Activated CD4-positive, alpha-beta memory T cell treated with anti-CD3 and anti-CD28 coated beads for 36 hours (primary cell): Measurements from ENCODE around the gene C1orf52. TPM values are rescaled to one million over a fixed set of nuclear protein-coding genes. Genes with fewer than 3 reads are reported as not detected.

Experiments
- CTCF ChIA-PET: fragments of 350-600 bp; sonication (Branson Sonifier 250); formaldehyde crosslinking; loops from one replicate; lab custom pipeline; 2021; ENCODE audit warnings: antibody characterized with exemption, inconsistent platforms; lab: Charles Lee
- POLR2A ChIA-PET: fragments of 350-600 bp; sonication (Branson Sonifier 250); formaldehyde crosslinking; loops from one replicate; lab custom pipeline; 2021; ENCODE audit warnings: antibody characterized with exemption; lab: Charles Lee
- DNase-seq: peaks from one replicate; pipeline ENCODE4 v3.0.0-alpha.2; 2020
- H3K27ac Mint-ChIP-seq: one replicate; pipeline ENCODE4 v1.8.0; 2021; ENCODE audit warnings: mixed read lengths
- H3K27me3 Mint-ChIP-seq: one replicate; pipeline ENCODE4 v1.8.0; 2021; ENCODE audit warnings: mixed read lengths
- H3K36me3 Mint-ChIP-seq: one replicate; pipeline ENCODE4 v1.8.0; 2021; ENCODE audit warnings: mixed read lengths
- H3K4me1 Mint-ChIP-seq: one replicate; pipeline ENCODE4 v1.8.0; 2021; ENCODE audit warnings: low read depth, mixed read lengths
- H3K4me3 Mint-ChIP-seq: one replicate; pipeline ENCODE4 v1.8.0; 2021; ENCODE audit warnings: mild to moderate bottlenecking, mixed read lengths
- H3K9me3 Mint-ChIP-seq: one replicate; pipeline ENCODE4 v1.8.0; 2021; ENCODE audit warnings: mixed read lengths
- intact Hi-C: fragments of 100-400 bp; cut with micrococcal nuclease; formaldehyde crosslinking; loops from one replicate; pipeline ENCODE4 v1.15.1; 2023
- total RNA-seq, 2 experiments: library from RNA; stranded (reverse); gene quantifications; one replicate each; pipeline ENCODE4 v1.2.3, GENCODE V29; 2021

Gene C1orf52
- total RNA-seq, 2 experiments from 2014 or later, result 19.4 to 21.8 TPM

GRCh38 chr1:85295006-85295431 lies 35.6 kb upstream of the C1orf52 start:
- H3K27ac Mint-ChIP-seq, result no peak overlapping the region
- H3K4me1 Mint-ChIP-seq, result peaks cover 32% of the 10 kb centered on the region
- no peaks in the 10 kb centered on the region for H3K9me3 Mint-ChIP-seq
- POLR2A ChIA-PET, result no interaction called here
- peaks cover 22% of the 10 kb centered on the region for H3K27me3 Mint-ChIP-seq
- H3K36me3 Mint-ChIP-seq, result no peaks in the 10 kb centered on the region
- intact Hi-C loops, result loop anchor here (5.0 kb wide), 2 partner anchors 298 to 433 kb away; partner anchors contain the start of gene MCOLN2
- DNase-seq, result no peak
- no peak overlapping the region for H3K4me3 Mint-ChIP-seq
- CTCF ChIA-PET, result interaction anchor here (1.0 kb wide), 1 partner anchor 34 kb away, joined by 3 read pairs; no protein-coding TSS in a partner anchor

GRCh38 chr1:85290826-85291225 lies 31.4 kb upstream of the C1orf52 start:
- intact Hi-C loops, result no loop called here

GRCh38 chr1:85289848-85290335 lies 30.4 kb upstream of the C1orf52 start:
- no peaks in the 10 kb centered on the region for H3K9me3 Mint-ChIP-seq
- peaks cover 13% of the 10 kb centered on the region for H3K27me3 Mint-ChIP-seq
- H3K36me3 Mint-ChIP-seq, result no peaks in the 10 kb centered on the region
- no peak for DNase-seq
- H3K4me3 Mint-ChIP-seq, result no peak overlapping the region
- no peak overlapping the region for H3K27ac Mint-ChIP-seq
- H3K4me1 Mint-ChIP-seq, result peaks cover 13% of the 10 kb centered on the region
- intact Hi-C loops, result loop anchor here (1.0 kb wide), 2 partner anchors 8 to 14 kb away; partner anchors contain the start of gene BCL10
- ChIA-PET CTCF (interaction anchor here (1.1 to 1.3 kb wide), 2 partner anchors 29 to 31 kb away, joined by 3 read pairs; no protein-coding TSS in a partner anchor), POLR2A (interaction anchor here (1.5 kb wide), 1 partner anchor 13 kb away, joined by 4 read pairs; the partner anchor contains the start of gene BCL10)

More at GRCh38 chr1:85290826-85291225, 31.4 kb upstream of the C1orf52 start:
- CTCF ChIA-PET, result interaction anchor here (1.1 kb wide), 1 partner anchor 30 kb away, joined by 3 read pairs; no protein-coding TSS in a partner anchor
- Mint-ChIP-seq H3K27ac (no peak overlapping the region), H3K4me1 (peaks cover 15% of the 10 kb centered on the region), H3K27me3 (peaks cover 19% of the 10 kb centered on the region), H3K4me3 (no peak overlapping the region), H3K9me3 (no peaks in the 10 kb centered on the region), H3K36me3 (no peaks in the 10 kb centered on the region)
- no peak for DNase-seq
- POLR2A ChIA-PET, result interaction anchor here (1.5 kb wide), 1 partner anchor 14 kb away, joined by 4 read pairs; the partner anchor contains the start of gene BCL10

GRCh38 chr1:85289207-85289847 lies 29.9 kb upstream of the C1orf52 start:
- no peaks in the 10 kb centered on the region for H3K36me3 Mint-ChIP-seq
- CTCF ChIA-PET, result interaction anchor here (1.1 to 1.3 kb wide), 2 partner anchors 29 to 30 kb away, joined by 3 read pairs; no protein-coding TSS in a partner anchor
- POLR2A ChIA-PET, result interaction anchor here (1.5 kb wide), 1 partner anchor 12 kb away, joined by 4 read pairs; the partner anchor contains the start of gene BCL10
- no peak overlapping the region for H3K4me3 Mint-ChIP-seq
- intact Hi-C loops, result loop anchor here (1.0 kb wide), 2 partner anchors 9 to 13 kb away; partner anchors contain the start of gene BCL10
- DNase-seq, result peak; percentile 57
- no peak overlapping the region for H3K27ac Mint-ChIP-seq
- H3K27me3 Mint-ChIP-seq, result peaks cover 12% of the 10 kb centered on the region
- peaks cover 12% of the 10 kb centered on the region for H3K4me1 Mint-ChIP-seq
- no peaks in the 10 kb centered on the region for H3K9me3 Mint-ChIP-seq

- H3K4me1 Mint-ChIP-seq, result peaks cover 7% of the 10 kb centered on the region
- CTCF ChIA-PET, result interaction anchor here (1.4 kb wide), 1 partner anchor 25 kb away, joined by 5 read pairs; the partner anchor contains the start of gene C1orf52
- intact Hi-C loops, result no loop called here
- no peaks in the 10 kb centered on the region for H3K36me3 Mint-ChIP-seq
- peaks cover 7% of the 10 kb centered on the region for H3K27me3 Mint-ChIP-seq
- H3K9me3 Mint-ChIP-seq, result no peaks in the 10 kb centered on the region
- no peak for DNase-seq
- POLR2A ChIA-PET, result no interaction called here
- no peak overlapping the region for H3K27ac Mint-ChIP-seq
- no peak overlapping the region for H3K4me3 Mint-ChIP-seq
Measured at GRCh38 chr1:85284202-85284601, 24.7 kb upstream of the C1orf52 start.

- Mint-ChIP-seq H3K27me3 (peaks cover 7% of the 10 kb centered on the region), H3K4me1 (peaks cover 12% of the 10 kb centered on the region), H3K9me3 (no peaks in the 10 kb centered on the region), H3K4me3 (no peak overlapping the region), H3K36me3 (no peaks in the 10 kb centered on the region), H3K27ac (no peak overlapping the region)
- intact Hi-C loops, result no loop called here
- DNase-seq, result no peak
- POLR2A ChIA-PET, result no interaction called here
- CTCF ChIA-PET, result no interaction called here
Measured at GRCh38 chr1:85283475-85284199, 24.2 kb upstream of the C1orf52 start.

GRCh38 chr1:85282424-85282823 lies 23.0 kb upstream of the C1orf52 start:
- no peak for DNase-seq
- Mint-ChIP-seq H3K27ac (no peak overlapping the region), H3K4me3 (no peak overlapping the region), H3K36me3 (no peaks in the 10 kb centered on the region), H3K9me3 (no peaks in the 10 kb centered on the region), H3K4me1 (peaks cover 16% of the 10 kb centered on the region), H3K27me3 (peaks cover 7% of the 10 kb centered on the region)
- POLR2A ChIA-PET, result no interaction called here
- CTCF ChIA-PET, result no interaction called here
- intact Hi-C loops, result no loop called here

GRCh38 chr1:85280636-85281035 lies 21.2 kb upstream of the C1orf52 start:
- H3K4me3 Mint-ChIP-seq, result no peak overlapping the region
- ChIA-PET CTCF (interaction anchor here (1.3 kb wide), 1 partner anchor 21 kb away, joined by 6 read pairs; the partner anchor contains the start of gene C1orf52), POLR2A (no interaction called here)
- H3K4me1 Mint-ChIP-seq, result peaks cover 20% of the 10 kb centered on the region
- intact Hi-C loops, result no loop called here
- H3K27me3 Mint-ChIP-seq, result peaks cover 7% of the 10 kb centered on the region
- no peak for DNase-seq
- H3K36me3 Mint-ChIP-seq, result no peaks in the 10 kb centered on the region
- H3K9me3 Mint-ChIP-seq, result no peaks in the 10 kb centered on the region
- H3K27ac Mint-ChIP-seq, result no peak overlapping the region

GRCh38 chr1:85279458-85280080 lies 20.1 kb upstream of the C1orf52 start:
- Mint-ChIP-seq H3K9me3 (no peaks in the 10 kb centered on the region), H3K4me3 (no peak overlapping the region), H3K27me3 (peaks cover 7% of the 10 kb centered on the region), H3K4me1 (peaks cover 29% of the 10 kb centered on the region), H3K36me3 (peaks cover 2% of the 10 kb centered on the region), H3K27ac (peak overlapping the region; percentile 14)
- DNase-seq, result no peak
- intact Hi-C loops, result loop anchor here (5.0 to 10.0 kb wide), 4 partner anchors 707 to 1633 kb away; partner anchors contain the start of genes CTBS, GNG5, HS2ST1 and SELENOF
- ChIA-PET CTCF (no interaction called here), POLR2A (no interaction called here)

GRCh38 chr1:85278853-85279314 lies 19.4 kb upstream of the C1orf52 start:
- peak; percentile 79 for DNase-seq
- Mint-ChIP-seq H3K27me3 (peaks cover 7% of the 10 kb centered on the region), H3K9me3 (no peaks in the 10 kb centered on the region), H3K4me3 (no peak overlapping the region), H3K4me1 (peaks cover 36% of the 10 kb centered on the region), H3K36me3 (peaks cover 2% of the 10 kb centered on the region), H3K27ac (peak overlapping the region; percentile 14)
- POLR2A ChIA-PET, result no interaction called here
- CTCF ChIA-PET, result interaction anchor here (8.9 kb wide), 1 partner anchor 19 kb away, joined by 122 read pairs; the partner anchor contains the start of gene C1orf52
- intact Hi-C loops, result loop anchor here (5.0 to 10.0 kb wide), 4 partner anchors 707 to 1633 kb away; partner anchors contain the start of genes CTBS, GNG5, HS2ST1 and SELENOF

- H3K27me3 Mint-ChIP-seq, result peaks cover 5% of the 10 kb centered on the region
- H3K4me3 Mint-ChIP-seq, result no peak overlapping the region
- ChIA-PET POLR2A (no interaction called here), CTCF (interaction anchor here (1.6 to 8.9 kb wide), 2 partner anchors 18 to 49 kb away, joined by 3 to 122 read pairs; partner anchors contain the start of gene C1orf52)
- no peak for DNase-seq
- H3K4me1 Mint-ChIP-seq, result peaks cover 46% of the 10 kb centered on the region
- H3K9me3 Mint-ChIP-seq, result no peaks in the 10 kb centered on the region
- intact Hi-C loops, result loop anchor here (2.0 to 10.0 kb wide), 5 partner anchors 281 to 1634 kb away; partner anchors contain the start of genes CTBS, GNG5, HS2ST1 and MCOLN2
- H3K36me3 Mint-ChIP-seq, result peaks cover 8% of the 10 kb centered on the region
- H3K27ac Mint-ChIP-seq, result no peak overlapping the region
Measured at GRCh38 chr1:85277802-85278201, 18.3 kb upstream of the C1orf52 start.
